ENCODE results near the gene WIPF3.

DNA sequence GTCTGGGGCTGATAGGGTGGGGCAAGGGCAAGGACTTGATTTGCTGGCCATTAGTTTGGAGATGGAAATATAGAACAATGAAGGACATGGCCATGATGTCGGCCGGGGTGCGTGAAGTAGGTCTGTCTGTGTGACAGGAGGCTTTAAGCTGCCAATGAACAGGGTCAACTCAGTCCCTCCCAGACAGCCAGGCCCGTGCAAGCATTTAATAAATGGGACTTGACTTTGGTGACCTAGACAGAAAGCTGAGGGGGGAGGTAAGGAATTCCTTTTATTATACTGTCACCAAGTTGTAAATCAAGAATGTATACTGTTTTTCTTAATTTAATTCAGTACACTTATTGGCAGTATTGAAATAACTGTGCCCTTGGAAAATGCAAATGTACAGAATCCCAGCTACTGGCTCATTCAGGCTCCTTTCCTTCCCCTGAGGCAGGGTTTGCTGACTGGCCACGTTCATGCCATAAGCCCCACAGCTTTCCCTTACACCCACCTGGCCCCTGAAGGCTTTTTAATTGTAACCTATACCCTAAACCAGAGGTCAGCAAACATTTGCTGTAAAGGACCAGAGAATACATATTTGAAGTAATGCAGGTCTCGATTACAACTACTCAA is 87.2 kb downstream of the WIPF3 start:
- TF ChIP-seq, protein P1, sequence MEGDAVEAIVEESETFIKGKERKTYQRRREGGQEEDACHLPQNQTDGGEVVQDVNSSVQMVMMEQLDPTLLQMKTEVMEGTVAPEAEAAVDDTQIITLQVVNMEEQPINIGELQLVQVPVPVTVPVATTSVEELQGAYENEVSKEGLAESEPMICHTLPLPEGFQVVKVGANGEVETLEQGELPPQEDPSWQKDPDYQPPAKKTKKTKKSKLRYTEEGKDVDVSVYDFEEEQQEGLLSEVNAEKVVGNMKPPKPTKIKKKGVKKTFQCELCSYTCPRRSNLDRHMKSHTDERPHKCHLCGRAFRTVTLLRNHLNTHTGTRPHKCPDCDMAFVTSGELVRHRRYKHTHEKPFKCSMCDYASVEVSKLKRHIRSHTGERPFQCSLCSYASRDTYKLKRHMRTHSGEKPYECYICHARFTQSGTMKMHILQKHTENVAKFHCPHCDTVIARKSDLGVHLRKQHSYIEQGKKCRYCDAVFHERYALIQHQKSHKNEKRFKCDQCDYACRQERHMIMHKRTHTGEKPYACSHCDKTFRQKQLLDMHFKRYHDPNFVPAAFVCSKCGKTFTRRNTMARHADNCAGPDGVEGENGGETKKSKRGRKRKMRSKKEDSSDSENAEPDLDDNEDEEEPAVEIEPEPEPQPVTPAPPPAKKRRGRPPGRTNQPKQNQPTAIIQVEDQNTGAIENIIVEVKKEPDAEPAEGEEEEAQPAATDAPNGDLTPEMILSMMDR (IDR thresholded peaks at IDR 0.05) = no peak
- TF ChIP-seq POLR2A (IDR thresholded peaks at IDR 0.05) = no peak
- TF ChIP-seq EP300 (IDR thresholded peaks at IDR 0.05) = no peak
- no peak for TF ChIP-seq POLR2AphosphoS5 (IDR thresholded peaks at IDR 0.05)

Measured in upper lobe of left lung (tissue), 4 donors.